Stimulated activated CD8-positive, alpha-beta memory T cell treated with anti-CD3 and anti-CD28 coated beads, Interleukin-4, amount 100 ng/mL, for 24 hours (primary cell): ENCODE data around the gene AAGAB.
"Not testable (repeated sequence)": the region's sequence is repeated elsewhere in the genome, so short reads cannot be mapped to it uniquely, and the experiment has no call there.

Source experiments
- DNase-seq: peaks from one replicate; pipeline ENCODE4 v3.0.0-alpha.2; 2020; ENCODE audit warnings: low read depth

Gene AAGAB

DNA sequence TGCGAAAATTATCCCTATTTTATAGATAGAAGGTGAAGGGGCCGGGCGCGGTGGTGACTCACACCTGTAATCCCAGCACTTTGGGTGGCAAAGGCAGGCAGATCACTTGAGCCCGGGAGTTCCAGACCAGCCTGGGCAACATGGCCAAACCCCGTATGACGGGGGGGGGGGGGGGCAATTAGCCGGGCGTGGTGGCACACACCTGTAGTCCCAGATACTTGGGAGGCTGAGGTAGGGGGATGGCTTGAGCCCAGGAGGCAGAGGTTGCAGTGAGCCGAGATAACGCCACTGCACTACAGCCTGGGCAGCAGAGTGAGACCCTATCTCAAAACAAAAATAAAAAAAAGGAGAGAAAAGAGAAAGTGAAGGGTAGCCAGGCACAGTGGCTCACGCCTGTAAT is 1.4 kb downstream of the AAGAB start:
- no peak for DNase-seq

DNA sequence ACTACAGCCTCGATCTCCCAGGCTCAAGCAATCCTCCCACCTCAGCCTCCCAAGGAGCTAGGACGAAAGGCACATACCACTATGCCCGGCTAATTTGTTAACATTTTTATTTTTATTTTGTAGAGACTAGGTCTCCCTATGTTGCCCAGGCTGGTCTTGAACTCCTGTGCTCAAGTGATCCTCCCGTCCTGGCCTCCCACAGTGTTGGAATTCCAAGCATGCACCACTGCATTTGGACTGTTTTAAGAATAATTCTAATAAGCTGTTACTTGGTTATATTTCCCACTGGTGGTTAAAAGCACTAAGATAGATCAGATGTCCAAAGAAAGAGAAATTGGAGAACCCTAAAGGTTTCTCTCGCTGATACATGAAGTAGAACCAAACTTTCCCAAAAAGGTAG is 3.1 kb downstream of the AAGAB start:
- DNase-seq, result no peak

DNA sequence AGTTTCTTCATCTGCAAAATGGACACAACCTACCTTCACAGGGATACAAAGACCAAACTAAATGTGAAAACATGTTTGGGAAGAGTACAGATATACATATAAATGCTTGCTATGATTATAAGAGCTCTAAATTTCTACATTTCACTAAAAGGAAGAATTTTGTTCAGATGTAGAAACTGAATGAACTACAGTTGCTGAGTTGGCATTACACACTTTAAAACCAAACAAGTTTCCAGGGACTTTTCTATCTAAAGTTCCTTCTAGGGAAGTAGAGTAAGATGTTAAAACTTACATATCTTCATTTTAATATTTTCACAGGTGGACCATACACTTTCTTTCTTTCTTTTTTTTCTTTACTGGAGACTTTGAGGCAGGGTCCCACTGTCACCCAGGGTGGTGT is 4.6 kb downstream of the AAGAB start:
- DNase-seq, result no peak

DNA sequence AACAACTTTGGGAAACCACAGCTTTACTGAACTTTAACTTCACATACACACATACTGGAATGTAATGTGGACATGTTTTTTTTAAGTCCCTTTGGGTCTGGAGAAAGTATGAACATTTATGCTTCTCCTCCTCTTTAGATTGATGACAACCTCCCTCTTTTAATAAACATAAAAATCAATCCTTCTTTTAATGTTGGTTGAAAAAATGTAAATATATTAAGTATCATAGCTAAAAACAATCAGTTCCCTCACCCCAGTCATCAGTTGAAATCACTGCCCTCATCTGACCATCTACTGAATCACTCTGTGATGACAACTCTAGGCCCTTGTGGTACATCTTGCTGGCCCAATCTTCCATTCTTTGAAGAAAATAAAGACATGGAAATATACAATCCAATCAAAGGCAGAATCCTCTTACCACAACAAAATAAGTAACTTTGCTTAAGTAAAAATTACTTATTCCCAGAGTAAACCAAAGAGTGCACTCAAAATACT is 6.4 kb downstream of the AAGAB start:
- DNase-seq, result no peak

DNA sequence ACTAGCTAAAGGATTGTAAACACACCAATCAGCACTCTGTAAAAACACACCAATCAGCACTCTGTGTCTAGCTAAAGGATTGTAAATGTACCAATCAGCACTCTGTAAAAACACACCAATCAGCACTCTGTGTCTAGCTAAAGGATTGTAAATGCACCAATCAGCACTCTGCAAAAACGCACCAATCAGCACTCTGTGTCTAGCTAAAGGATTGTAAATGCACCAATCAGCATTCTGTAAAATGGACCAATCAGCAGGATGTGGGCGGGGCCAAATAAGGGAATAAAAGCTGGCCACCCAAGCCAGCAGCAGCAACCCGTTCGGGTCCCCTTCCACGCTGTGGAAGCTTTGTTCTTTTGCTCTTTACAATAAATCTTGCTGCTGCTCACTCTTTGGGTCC is 7.9 kb downstream of the AAGAB start:
- not testable (repeated sequence) for DNase-seq

DNA sequence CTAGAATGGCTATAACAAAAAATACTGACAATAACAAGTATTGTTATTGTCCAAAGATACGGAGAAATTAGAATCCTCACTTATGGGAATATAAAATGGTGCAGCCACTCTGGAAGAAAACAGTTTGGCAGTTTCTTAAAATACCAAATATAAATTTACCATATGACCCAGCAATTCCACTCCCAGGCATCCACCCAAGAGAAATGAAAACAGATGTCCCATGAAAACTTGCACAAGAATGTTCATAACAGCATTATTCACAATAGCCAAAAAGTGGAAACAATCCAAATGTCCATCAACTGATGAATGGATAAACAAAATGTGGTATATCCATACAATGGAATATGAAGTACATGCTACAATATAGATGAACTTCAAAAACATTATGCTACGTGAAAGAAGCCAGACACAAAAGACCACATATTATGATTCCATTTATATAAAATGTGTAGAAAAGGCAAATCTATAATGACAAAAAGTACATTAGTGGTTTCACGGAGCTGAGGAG is 9.4 kb downstream of the AAGAB start:
- no peak for DNase-seq

DNA sequence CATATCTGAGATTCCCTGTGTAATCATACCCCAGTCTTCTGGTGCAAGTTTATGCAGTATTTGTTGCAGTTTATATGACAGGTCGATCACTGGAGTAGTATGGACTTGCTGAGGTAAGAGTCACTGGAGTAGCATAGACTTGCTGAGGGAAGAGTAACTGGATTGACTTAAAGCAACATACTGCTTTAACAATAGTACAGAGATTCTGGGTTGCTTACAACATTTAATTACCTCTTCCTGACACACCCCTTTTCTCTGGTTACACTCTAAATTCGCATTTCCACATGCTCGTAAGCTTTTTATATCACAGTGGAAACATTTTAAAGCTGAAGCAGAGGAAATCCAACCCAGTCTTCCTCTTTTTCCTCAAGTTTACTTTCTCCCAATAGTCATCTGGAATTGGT is 11.8 kb downstream of the AAGAB start:
- DNase-seq, result no peak

DNA sequence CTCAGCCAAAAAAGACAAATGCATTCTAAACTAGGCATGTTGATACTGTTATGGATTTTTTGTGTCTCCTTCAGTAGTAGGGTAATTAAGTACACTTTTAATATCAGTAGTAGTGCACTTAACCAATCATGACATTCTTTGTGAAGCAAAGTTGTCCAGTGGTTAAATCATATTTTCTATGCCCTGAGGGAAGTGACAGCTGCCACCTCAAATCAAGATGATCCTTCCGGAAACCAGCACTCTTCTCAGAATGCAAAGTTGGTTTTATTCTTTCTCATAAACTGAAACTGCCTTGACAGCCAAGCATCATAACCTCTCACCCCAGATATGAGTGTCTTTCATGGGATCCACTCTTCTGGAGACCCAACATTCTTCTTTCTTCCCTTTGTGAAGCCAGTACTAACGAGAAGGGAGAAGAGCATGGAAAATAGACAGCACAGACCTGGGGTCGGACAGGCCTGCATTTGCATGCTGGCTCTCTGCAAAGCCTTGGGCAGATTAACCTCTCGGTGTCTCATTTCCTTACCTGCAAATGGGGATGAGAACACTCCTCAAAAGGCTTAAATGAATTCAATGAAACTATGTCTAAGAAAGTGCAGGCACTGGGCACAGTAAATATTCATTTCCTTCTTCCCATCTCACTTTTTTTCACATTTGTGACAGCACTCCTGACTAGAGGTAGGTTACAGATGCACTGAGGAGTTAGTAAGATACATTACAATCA is 13.2 kb downstream of the AAGAB start:
- no peak for DNase-seq

DNA sequence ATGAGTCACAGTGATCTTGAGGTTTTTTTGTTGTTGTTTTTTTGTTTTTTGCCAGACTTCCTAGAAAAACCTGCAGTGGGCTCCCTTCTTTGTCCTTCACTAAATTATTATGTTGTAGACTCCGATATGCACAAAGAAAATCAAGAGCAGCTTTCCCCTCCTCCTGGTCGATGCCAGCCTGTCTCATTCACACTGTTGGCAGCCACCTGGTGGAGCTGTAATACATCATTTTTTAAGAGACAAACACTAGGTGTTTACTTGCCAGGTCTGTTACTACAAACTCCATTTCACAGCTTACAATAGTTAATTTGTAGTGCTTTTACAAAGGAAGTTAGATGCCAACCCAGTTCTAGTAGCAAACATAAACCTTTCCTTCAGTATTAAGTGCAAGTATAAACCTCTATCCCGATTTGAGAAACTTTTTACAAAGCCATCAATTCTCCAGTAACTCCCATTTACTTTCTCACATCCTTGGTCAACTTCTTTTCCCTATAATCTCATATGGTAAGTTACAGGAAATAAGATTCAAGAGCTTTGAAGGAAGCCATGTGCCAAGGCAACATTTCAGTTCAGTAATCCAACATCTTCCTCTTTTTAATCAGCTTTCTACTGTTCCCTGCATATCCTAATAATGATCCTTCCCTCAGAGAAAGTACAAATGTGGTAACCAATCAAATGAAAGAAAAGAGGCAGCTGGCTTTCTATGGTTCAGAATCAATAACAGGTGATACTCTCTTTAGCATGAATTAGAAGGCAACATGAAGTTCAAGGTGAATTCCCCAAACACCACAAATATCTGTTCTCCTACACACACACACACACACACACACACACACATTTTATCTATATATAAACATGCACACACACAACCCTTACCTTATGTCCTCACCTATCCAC is 14.0 kb downstream of the AAGAB start:
- DNase-seq, result no peak

DNA sequence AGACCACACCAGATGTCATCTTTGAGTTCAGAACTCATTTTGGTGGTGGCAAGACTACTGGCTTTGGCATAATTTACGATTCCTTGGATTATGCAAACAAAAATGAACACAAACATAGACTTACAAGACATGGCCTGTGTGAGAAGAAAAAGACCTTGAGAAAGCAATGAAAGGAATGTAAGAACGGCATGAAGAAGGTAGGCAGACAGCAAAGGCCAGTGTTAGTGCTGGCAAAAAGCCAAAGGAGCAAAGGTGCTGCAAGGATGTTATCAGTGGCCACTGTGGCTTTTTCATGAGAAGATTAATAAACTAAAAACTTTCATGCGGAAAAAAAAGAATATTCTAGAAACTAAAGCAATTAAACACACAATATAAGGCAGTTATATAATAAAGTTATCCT is 21.9 kb downstream of the AAGAB start:
- no peak for DNase-seq

DNA sequence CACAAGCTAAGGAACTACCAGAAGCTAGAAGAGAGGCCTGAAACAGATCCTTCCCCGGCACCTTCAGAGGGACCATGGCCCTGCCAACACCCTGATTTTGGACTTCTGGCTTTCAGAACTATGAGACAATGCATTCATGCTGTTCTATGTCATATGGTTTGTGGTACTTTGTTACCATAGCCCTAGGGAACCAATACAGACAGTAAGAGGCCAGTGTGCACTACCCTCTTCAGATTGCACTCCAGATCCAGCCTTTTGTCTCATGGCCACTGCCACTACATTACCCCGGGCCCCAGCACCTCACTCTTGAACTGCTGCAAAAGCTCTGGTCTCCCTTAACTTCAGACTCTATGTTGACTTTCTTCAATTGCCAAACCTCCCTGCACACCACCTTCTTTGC is 24.0 kb downstream of the AAGAB start:
- DNase-seq, result no peak

DNA sequence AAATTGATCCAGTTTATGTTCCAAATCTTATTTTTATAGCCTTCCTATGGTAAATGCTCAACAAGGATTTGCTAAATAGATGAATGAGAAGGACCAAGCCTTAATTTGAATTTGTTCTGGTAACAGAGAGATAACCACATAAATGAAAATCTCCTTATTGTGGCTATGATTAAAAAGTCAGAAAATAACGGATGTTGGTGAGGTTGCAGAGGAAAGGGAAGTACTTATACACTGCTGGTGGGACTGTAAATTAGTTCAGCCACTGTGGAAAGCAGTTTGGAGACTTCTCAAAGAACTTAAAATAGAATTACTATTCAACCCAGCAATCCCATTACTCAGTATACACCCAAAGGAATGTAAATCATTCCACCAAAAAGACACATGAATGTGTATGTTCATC is 26.2 kb downstream of the AAGAB start:
- no peak for DNase-seq

DNA sequence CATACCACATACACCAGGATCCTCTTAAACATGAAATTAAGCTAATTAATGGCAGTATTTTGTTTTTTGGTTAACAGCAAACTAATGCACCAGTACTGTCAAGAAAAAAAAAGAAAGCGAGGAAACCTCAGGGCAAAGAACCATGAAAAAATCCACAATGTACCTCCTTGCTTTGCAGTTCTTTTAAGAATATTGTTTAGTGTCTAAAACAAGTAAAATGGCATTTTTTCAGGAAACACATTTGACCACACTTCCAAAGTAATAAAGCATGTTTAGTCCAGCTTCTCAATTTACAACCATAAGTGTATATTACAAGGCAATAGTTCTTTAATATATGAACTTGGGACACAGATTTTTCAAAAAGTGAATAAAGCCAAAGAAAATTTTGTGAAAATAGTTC is 26.6 kb downstream of the AAGAB start:
- no peak for DNase-seq

DNA sequence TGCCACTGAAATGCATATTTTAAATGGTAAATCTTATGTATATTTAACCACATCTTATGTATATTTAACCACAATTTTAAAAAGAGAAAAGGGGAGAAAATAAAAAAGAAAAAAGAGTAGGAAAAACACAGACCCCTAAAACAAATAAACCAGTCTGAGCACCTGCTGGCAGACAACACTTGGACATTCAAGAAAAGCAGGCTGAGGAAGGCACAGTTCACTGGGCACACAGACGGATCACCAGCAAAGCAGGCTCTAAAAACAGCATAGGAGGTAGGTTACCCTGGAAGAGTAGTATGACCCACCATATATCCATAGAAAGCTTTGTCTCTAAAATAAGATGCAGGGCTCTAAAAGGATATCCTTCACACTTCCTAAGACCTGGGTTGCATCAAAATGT is 27.0 kb downstream of the AAGAB start:
- no peak for DNase-seq

DNA sequence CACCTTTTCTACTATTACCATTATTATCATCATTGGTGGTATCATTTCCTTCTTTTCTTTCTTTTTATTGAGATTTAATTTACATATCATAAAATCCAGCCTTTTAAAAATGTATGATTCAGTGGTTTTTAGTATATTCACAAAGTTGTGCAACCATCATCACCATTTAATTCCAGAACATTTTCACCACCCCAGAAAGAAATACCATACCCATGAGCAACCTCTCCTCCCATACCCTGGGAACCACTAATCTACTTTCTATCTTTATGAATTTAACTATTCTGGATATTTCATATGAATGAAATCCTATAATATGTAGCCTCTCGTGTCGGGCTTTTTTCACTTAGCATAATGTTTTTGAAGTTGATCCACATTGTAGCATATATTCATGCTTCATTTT is 29.1 kb downstream of the AAGAB start:
- DNase-seq, result no peak

DNA sequence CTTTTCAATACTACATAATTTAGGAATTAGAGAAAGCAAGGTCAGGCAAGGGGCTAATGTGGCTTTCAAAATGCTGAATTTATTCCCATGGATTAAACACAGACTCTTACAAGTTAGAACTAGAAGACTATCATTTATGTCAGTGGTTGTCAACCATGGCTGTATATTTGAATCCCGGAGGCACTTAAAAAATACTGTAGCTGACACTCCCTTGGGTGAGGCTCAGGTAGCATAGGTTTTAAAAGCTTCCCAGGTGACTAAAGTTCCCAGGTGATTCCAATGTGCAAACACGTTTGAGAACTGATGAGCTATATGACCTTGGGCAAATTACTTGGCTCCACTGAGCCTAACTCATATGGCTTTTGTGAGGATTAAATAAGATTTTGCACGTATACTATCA is 29.6 kb downstream of the AAGAB start:
- no peak for DNase-seq

DNA sequence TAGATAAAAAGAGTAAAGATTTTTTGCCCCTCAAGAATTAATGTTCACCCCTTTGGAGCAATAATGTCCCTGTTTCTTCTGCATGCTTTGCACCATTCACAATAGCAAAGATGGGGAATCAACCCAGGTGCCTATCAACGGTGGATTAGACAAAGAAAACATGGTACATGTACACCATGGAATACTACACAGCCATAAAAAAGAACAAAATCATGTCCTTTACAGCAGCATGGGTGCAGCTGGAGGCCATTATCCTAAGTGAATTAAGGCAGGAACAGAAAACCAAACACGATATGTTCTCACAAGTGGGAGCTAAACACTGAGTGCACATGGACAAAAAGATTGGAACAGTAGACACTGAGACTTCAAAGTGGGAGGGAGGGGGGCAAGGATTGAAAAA is 35.2 kb downstream of the AAGAB start:
- no peak for DNase-seq

DNA sequence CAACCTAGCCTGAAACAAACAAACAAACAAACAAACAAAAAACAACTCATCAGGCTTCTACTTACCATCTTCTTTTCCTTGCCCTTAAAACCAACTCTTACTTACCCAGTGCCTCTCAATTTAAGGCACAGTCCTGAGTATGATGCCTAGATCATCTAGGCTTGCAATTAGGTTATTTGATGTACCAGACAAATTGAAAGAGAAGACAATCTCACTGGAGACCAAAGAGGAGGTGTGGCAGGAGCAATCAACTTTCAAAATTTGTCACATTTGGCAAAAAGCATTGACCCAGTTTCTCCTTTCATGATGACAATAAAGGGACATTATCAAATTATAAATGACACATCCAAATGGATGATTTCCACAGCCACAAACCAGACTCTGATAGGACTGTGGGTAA is 36.0 kb downstream of the AAGAB start:
- no peak for DNase-seq

DNA sequence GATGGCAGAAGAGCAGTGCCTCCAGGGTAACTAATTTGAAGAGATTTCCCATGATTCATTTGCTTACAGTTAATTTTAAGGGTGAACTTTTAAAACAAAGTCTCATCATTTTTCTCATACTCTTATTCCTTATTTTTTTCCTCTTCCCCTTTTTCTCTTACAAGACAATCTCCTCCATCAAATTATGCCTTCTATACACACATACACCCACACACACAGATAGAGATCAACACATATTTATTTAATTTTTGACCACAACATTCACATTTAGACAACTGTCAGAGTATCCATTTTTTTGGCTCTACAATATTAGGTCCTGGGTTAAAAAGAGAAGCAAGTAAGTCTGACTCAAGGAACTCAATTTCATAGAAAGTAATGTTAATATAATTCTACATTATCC is 37.6 kb downstream of the AAGAB start:
- no peak for DNase-seq

DNA sequence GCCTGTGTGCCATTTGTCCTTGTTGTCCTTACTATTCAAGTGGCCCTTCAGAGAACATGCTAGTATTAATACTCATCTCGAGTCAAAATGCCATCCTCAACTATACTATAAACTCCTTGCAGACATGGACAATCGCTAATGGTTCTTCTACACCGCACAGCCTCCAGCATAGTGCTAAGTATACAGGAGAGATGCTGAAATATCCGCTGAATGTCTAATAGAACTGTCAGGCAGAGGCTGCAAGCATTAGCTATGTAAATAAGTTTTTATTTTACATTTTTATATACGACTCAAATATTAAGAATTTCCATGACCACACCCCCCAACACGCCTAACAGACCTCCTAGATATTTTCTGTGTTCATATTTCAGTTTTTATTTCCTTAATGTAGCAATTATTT is 39.4 kb downstream of the AAGAB start:
- DNase-seq, result no peak

DNA sequence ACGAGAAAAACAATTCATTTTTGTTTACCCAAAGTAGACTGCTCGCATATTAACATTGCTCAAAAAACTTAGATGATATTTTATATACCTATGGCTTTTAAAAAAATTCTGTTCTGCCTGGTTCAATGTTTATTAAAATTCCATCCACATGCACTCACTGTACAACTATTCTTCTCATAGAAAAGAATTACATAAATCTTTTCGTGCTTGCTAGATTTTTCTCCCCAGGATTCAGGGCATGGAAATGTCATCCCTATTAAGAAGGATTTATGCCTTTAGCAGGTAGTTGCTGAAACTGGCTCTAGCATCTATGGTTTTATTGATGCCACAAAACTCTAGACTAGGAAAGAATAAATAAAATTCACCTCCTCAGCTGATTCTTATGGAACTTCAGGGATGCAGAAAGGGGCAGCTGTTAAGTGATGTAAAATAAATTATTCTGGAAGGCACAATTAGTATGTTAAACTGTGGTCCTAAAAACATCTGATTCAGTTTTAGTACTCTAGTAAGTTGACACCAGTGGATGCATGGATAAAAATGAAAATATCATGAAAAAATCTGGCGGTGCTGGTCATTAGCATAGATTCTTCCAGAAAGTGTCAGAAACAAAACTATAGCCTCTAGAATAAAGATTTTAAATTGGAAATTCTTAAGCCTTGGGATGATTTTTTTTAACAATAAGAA is 41.6 kb downstream of the AAGAB start:
- no peak for DNase-seq

DNA sequence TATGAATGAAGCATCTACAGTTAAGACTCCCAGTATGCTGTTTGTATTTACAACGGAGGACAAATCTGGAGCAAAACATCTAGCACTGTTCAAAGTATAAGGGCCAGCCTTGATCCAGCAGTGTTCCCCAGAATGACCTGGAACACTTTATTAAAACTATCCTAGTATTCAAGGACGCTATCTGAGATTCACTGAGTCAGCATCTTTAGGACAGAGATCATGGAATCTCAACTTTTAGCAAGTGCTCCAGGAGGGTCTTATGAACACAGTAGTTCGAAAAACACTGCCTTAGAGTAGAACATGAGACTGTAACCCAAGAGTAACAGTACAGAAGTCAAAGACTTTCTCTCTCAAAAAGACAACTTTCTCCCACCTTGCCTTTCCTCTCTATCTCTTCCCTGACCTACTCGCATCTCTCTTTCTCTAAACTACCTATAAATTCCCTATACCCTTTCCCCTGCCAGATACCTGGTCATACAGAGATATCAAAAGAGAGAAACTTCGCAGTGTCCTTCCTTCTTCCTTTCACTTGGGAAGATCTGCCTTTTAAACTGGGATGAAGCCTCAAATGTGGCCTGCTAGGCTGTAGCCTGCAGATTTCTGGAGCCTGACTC is 43.8 kb downstream of the AAGAB start:
- DNase-seq, result no peak
